Measurements from ENCODE around the gene C11orf16.

DNA sequence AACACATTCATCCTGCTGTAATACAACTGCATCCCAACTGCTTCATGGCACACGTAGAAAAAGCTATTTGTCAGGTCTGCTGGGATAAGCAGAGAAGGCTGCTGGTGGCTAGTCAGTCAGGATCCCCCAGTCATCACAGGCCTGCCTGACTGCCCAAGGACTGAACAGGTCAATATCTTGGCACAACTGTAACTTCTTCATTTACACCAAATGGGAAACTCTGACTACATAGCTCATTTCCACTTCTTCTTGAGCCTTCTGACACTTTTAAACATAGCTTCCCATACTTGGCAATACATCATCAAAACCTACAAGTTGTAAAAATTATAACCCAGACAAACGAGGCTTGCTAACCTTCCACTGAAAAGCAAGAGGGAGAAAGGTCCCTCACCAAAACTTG is 28.7 kb upstream of the C11orf16 start:
- TF ChIP-seq, protein P1, sequence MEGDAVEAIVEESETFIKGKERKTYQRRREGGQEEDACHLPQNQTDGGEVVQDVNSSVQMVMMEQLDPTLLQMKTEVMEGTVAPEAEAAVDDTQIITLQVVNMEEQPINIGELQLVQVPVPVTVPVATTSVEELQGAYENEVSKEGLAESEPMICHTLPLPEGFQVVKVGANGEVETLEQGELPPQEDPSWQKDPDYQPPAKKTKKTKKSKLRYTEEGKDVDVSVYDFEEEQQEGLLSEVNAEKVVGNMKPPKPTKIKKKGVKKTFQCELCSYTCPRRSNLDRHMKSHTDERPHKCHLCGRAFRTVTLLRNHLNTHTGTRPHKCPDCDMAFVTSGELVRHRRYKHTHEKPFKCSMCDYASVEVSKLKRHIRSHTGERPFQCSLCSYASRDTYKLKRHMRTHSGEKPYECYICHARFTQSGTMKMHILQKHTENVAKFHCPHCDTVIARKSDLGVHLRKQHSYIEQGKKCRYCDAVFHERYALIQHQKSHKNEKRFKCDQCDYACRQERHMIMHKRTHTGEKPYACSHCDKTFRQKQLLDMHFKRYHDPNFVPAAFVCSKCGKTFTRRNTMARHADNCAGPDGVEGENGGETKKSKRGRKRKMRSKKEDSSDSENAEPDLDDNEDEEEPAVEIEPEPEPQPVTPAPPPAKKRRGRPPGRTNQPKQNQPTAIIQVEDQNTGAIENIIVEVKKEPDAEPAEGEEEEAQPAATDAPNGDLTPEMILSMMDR (IDR thresholded peaks at IDR 0.05) = no peak
- no peak for TF ChIP-seq POLR2A (IDR thresholded peaks at IDR 0.05)
